Stimulated activated CD4-positive, alpha-beta T cell treated with anti-CD3 and anti-CD28 coated beads, TNF-alpha, amount 100 ng/mL, for 48 hours (primary cell): ENCODE measurements around the gene C6orf136.

Source experiments
- DNase-seq, 3 donors: peaks; one replicate each; pipeline ENCODE4 v3.0.0-alpha.2; 2020; ENCODE audit warnings: low read depth in 3 of 3

Gene C6orf136

DNA sequence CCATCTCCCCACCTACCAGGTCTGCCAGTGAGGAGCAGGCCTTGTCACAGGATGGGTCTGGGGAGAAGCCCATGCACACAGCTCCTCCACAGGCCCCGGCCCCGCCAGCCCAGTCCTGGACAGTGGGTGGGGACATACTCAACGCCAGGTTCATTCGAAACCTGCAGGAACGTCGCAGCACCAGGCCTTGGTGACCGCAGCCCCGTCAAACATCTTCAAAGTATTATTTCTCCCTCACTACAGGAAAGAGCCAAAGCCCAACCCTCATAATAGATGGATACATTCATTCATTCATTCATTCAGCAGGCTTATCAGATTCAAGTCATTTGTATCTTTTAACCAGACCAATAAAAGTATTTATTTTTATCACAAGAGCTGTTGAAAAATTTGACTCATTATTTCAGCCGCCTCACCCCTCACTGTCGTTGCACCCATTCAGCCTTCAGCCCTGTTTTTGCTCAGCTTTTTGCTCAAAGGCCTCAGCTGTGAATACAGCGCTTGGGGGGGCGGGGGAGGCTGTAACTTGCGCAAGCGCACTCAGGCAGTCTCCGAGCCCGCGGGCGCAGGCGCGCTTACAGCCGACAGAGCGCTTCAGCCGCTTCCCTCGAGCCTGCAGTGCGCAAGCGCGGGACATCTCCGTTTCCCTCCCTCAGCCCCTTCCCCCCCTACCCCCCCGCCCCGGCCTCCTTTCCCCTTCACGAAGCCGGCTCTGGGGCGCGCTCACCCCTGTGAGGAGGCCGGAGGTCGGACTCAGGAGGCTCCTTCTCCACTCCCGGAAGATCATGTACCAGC, at the start of gene C6orf136:
TSS of gene C6orf136 (plus strand) at position 684 of the 792 bp plus-strand sequence. CDS start at position 783, 99 bp downstream.
- peak; percentile 89 to 90 (median 89) for DNase-seq

GRCh38 chr6:30597315-30598144, 49.4 kb upstream of the C6orf136 start:
- peak; percentile 57 to 76 (median 62) for DNase-seq

DNA sequence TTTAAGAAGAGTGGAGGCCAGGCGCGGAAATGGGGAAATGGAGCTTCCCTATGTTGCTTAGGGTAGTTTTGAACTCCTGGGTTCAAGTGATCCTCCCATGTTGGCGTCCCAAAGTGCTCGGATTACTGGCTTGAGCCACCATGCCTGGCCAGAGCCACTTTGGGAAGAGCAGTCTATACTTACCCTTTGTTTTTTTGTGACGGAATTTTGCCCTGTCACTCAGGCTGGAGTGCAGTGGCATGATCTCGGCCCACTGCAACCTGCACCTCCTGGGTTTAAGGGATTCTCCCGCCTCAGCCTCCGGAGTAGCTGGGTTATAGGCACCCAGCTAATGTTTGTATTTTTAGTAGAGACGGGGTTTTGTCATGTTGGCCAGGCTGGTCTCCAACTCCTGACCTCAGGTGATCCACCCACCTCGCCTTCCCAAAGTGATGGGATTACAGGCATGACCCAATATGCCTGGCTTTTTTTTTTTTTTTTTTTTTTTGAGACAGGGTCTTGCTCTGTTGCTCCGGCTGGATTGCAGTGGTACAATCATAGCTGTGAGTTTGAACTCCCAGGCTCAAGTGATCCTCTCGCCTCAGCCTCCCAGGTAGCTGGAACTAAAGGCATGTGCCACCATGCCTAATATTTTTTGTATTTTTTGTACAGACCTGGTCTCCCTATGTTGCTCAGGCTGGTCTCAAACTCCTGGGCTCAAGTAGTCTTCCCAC, 47.9 kb upstream of the C6orf136 start:
- no peak for DNase-seq

GRCh38 chr6:30599625-30600324, 47.2 kb upstream of the C6orf136 start:
- DNase-seq, result no peak

GRCh38 chr6:30600451-30600961, 46.4 kb upstream of the C6orf136 start:
- no peak for DNase-seq

DNA sequence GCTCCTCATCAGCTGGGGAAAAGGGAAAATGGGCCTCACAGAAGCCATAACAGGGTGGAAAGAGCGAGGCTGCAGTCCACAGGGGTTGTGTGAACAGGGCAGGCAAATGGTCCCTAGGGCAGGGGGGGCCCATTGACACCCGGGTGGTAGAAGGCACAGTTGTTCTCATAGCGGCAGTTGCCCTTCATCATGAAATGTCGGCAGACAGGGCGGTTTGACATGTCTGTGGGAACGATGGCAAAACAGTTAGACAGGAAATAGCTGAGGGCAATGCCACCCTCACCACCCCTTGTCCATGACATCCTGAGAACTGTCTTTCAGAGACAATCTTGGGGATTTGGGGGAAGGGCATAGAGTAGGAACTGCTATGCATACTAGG, 45.5 kb upstream of the C6orf136 start:
- DNase-seq, result no peak

DNA sequence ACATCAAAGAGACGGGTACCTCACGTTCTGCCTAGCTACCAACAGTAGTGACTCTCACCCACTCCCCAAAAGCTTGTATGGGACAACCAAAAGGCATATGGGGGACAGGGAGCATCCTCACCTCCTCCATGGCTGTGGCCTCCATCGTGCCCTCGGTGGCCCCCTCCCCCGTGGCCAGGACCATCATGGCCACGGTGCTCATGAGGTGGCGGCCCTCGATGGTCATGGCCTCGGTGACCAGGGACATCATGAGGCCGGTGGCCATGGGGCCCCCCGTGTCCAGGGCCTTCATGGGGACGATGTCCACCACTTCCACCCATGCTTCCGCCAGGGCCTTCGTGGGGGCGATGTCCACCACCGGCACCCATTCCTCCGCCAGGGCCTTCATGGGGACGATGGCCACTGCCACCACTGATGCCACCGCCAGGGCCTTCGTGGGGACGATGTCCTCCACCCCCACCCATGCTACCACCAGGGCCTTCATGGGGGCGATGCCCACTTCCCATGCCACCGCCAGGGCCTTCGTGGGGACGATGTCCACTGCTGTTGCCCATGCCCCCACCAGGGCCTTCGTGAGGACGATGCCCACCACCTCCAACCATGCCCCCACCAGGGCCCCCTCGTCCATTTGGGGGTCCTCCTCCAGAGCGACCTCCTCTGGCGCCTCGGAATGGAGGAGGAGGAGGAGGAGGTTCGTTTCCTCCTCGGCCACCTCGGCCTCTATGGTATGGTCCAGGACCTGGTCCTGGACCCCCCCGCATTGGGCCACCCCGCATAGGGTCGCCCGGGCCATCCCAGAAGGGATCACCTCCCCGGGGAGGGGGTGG, 44.9 kb upstream of the C6orf136 start:
- no peak for DNase-seq

DNA sequence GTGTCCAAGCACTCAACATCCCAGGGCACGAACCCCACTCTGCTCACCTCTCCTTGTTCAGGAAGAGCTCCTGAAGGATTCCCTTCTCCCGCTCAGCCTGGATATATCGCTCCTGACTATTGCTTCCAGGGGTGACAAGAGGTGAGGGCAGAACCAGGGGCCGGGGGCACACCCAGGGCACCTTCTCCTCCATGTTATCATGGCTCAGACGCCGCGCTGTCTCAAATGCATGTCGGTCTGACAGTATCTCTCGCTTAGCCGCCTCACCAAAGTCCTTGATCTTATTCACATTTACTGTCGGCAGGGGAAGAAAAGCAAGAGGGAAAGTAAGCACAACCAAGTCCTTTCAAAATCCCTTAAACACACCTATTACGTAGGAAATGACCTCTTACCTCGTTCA, 43.0 kb upstream of the C6orf136 start:
- no peak for DNase-seq

GRCh38 chr6:30610065-30610464, 36.9 kb upstream of the C6orf136 start:
- no peak for DNase-seq

GRCh38 chr6:30611150-30611855, 35.6 kb upstream of the C6orf136 start:
- no peak for DNase-seq

GRCh38 chr6:30611856-30612194, 35.1 kb upstream of the C6orf136 start:
- no peak for DNase-seq

DNA sequence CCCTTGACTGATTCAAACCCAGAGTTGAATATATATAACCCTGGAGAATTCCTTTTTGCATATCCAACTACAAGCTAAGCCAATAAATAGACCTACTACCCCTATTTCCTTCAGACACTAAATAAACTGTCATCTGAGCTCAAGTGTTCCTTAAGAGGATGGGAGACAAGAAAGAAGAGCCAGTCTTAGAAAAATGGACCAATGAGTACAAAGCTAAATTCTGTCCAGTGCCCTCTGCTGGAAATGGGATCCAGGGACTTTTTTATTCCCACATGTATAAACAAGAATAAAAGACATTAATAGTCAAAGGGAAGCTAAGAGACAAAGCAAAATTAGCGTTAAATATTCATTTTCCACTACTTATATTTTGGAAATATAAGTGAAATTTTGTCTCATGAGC, 34.7 kb upstream of the C6orf136 start:
- no peak for DNase-seq

GRCh38 chr6:30612687-30613248, 34.2 kb upstream of the C6orf136 start:
- DNase-seq, result no peak

DNA sequence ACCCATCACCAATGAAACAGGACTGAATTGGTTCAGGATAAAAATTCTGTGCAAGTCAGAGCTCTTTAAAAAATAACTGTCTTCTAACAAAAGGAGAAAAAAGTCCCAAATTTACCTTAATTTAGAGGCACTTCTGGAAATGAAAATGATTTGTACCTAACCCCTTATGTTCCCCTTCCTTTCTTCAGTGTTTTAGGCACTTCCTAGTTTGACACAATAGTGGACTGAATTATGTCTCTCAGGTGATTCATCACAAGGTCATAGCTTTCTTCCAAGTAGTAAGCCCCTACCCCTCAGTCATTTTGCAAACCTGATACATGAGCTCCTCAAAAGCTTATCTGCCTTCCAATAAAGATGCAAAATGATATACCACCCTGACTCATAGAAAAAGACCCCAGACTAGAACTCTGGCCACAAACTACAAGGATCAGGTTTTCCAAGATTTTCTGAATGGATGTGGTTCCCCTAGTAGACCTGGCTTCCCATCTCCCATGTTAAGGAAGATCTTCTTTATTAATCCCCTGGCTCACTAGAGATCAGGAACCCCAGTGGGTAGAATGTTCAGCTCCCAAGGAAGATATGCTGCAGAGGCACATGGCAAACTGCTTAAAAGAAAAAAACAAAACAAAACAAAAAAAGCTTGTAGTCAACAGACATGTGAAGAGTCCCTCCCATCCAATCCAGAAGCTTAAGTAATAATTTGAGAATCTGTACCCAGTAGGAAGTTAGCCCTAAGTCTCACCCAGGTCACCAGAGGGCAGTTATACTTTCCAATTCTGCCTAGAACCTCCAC, 33.5 kb upstream of the C6orf136 start:
- DNase-seq, result no peak

DNA sequence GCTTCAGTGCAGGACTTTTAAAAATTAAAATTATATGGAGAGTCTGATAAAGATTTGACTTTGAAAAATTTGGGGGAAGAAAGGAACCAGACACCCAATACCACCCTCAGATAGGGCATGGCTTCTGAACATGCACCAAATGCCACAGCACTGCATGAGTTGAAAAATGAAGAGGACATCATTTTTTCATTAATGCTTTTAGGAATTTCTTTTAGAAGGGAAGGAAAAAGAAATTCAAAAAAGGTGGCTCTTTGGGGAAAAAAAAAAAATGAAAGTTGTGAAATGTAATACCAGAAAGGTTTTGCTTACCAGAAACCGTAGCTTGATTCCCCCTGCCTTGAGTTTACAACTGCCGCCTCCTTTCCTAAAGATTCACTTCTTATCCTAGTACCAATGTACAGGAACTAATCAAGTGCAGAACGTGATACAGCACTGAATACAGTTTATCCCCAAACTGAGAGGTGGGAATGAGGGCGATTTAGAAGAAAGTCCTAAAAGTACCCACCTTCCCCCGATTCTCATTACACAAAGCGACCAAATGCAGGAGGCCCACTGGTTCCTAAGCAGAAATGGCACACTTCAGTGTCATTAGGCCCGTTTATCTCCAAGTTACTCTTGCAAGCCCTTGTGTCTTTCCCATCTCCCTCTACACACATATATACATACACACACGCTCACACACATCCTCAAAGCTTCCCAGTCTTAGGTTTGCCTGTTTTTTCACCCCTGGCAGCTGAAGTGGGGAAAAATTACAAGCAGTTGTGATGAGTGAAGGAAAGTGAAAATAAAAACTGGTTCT, 32.7 kb upstream of the C6orf136 start:
- DNase-seq, result no peak

- DNase-seq, result peak; percentile 58 to 80 (median 75)
These were observed 32.1 kb upstream of the C6orf136 start for GRCh38 chr6:30614843-30615218.

- no peak for DNase-seq
These were observed 31.5 kb upstream of the C6orf136 start for GRCh38 chr6:30615219-30615957.
